Upper lobe of left lung (tissue), 4 donors: ENCODE measurements around the gene MDK.

Experiments used
- CTCF ChIP-seq, 6 experiments: fragments of 450-650 bp in 4 of 6; fragments of 200-600 bp in 2 of 6; sonication (generic) in 2 of 6; IDR thresholded peaks; one replicate each; pipeline ENCODE4 v1.5.1; 2016 to 2019; ENCODE audit warnings: antibody characterized with exemption in 6 of 6
- POLR2AphosphoS5 ChIP-seq, 2 donors: sonication (generic); formaldehyde crosslinking; IDR thresholded peaks; one replicate each; pipeline ENCODE4 v1.5.1; 2017; ENCODE audit warnings: antibody characterized with exemption in 2 of 2

GRCh38 chr11:46385169-46386004, 3.9 kb downstream of the MDK start:
- TF ChIP-seq POLR2AphosphoS5 (IDR thresholded peaks at IDR 0.05) (no peak), CTCF (IDR thresholded peaks at IDR 0.05) (no peak)
